PC-3 (cell line): ENCODE measurements around the gene C20orf96. TPM values are rescaled to one million over a fixed set of nuclear protein-coding genes. Genes with fewer than 3 reads are reported as not detected.

Experiments
- ATAC-seq: fragments of 200-7000 bp; cut with Tn5 transposase; 2 replicates; pipeline ENCODE4 v1.9.1; 2020; ENCODE audit warnings: mild to moderate bottlenecking, moderate library complexity
- BruUV-seq: library from RNA; stranded (reverse); fragments of 400-500 nt; replicated peaks from 2 replicates; lab custom pipeline; 2021; lab: Mats Ljungman, UMichigan
- CTCF ChIA-PET: fragments of 300-600 bp; sonication (Branson Sonifier 250); formaldehyde crosslinking; loops from one replicate; lab custom pipeline; 2022; ENCODE audit warnings: antibody characterized with exemption; lab: Charles Lee
- POLR2A ChIA-PET: fragments of 300-600 bp; sonication (Branson Sonifier 250); formaldehyde crosslinking; loops from one replicate; lab custom pipeline; 2022; ENCODE audit warnings: antibody characterized with exemption; ENCODE audit not compliant: unreplicated experiment; lab: Charles Lee
- DNase-seq: peaks from one replicate; pipeline ENCODE4 v3.0.0-alpha.2; 2015
- H2AFZ ChIP-seq: fragments of 300-600 bp; sonication (generic); 2 replicates; pipeline ENCODE4 v1.6.0; 2016; ENCODE audit warnings: antibody characterized with exemption, low read length
- H3F3A ChIP-seq: fragments of 300-600 bp; sonication (generic); one replicate; pipeline ENCODE4 v1.6.0; 2017; ENCODE audit warnings: antibody characterized with exemption, low read length, control low read depth, mild to moderate bottlenecking; ENCODE audit not compliant: unreplicated experiment
- H3K27ac ChIP-seq: fragments of 300-600 bp; sonication (generic); 2 replicates; pipeline ENCODE4 v1.5.1; 2016; ENCODE audit warnings: mild to moderate bottlenecking, low read length
- H3K27me3 ChIP-seq: fragments of 300-600 bp; sonication (generic); 2 replicates; pipeline ENCODE4 v1.6.1; 2016; ENCODE audit warnings: low read length, mixed read lengths
- H3K36me3 ChIP-seq: fragments of 300-600 bp; sonication (generic); 2 replicates; pipeline ENCODE4 v1.6.1; 2016; ENCODE audit warnings: low read depth, mixed run types, low read length, mixed read lengths
- H3K4me1 ChIP-seq: fragments of 300-600 bp; sonication (generic); 2 replicates; pipeline ENCODE4 v1.5.1; 2016; ENCODE audit warnings: low read length; ENCODE audit not compliant: insufficient read depth
- H3K4me2 ChIP-seq: fragments of 300-600 bp; sonication (generic); 2 replicates; pipeline ENCODE4 v1.6.0; 2016; ENCODE audit warnings: low read length
- H3K4me3 ChIP-seq: fragments of 300-600 bp; sonication (generic); 2 replicates; pipeline ENCODE4 v1.5.1; 2016; ENCODE audit warnings: mild to moderate bottlenecking, low read length, mixed read lengths
- H3K79me2 ChIP-seq: fragments of 300-600 bp; sonication (generic); 2 replicates; pipeline ENCODE4 v1.6.1; 2017; ENCODE audit warnings: low read length, mixed read lengths
- H3K9ac ChIP-seq: fragments of 300-600 bp; sonication (generic); 2 replicates; pipeline ENCODE4 v1.6.0; 2016; ENCODE audit warnings: mild to moderate bottlenecking, low read length
- H3K9me2 ChIP-seq: fragments of 300-600 bp; sonication (generic); replicated peaks from 2 replicates; pipeline ENCODE4 v1.6.1; 2016; ENCODE audit warnings: mixed run types, low read length, mixed read lengths
- H3K9me3 ChIP-seq: fragments of 300-600 bp; sonication (generic); 2 replicates; pipeline ENCODE4 v1.6.1; 2016; ENCODE audit warnings: low read length, mixed read lengths
- H4K20me1 ChIP-seq: fragments of 300-600 bp; sonication (generic); 2 replicates; pipeline ENCODE4 v1.6.1; 2016; ENCODE audit warnings: low read length, mixed read lengths
- CTCF ChIP-seq: fragments of 300-600 bp; sonication (generic); conservative IDR thresholded peaks from 2 replicates; pipeline ENCODE4 v1.5.1; 2017; ENCODE audit warnings: antibody characterized with exemption, low read depth, mild to moderate bottlenecking, low read length
- EZH2 ChIP-seq: fragments of 300-600 bp; sonication (generic); IDR thresholded peaks from one replicate; pipeline ENCODE4 v1.6.1; 2017; ENCODE audit warnings: antibody characterized with exemption, mild to moderate bottlenecking, low read length; ENCODE audit not compliant: unreplicated experiment
- EZH2phosphoT487 ChIP-seq: fragments of 300-600 bp; sonication (generic); IDR thresholded peaks from 2 replicates; pipeline ENCODE4 v1.6.1; 2018; ENCODE audit warnings: mild to moderate bottlenecking, antibody characterized with exemption, low read length, borderline replicate concordance
- intact Hi-C: fragments of 100-400 bp; cut with micrococcal nuclease; formaldehyde crosslinking; loops from 2 replicates; pipeline ENCODE4 v1.9.0; 2023
- total RNA-seq: library from RNA; depleted of rRNA; stranded (reverse); fragments of >200 nt; gene quantifications from 2 replicates; pipeline ENCODE4 v1.2.3, GENCODE V29; 2014

C20orf96 gene
- total RNA-seq, 1 experiment from 2014 or later, result 3.4 TPM

DNA sequence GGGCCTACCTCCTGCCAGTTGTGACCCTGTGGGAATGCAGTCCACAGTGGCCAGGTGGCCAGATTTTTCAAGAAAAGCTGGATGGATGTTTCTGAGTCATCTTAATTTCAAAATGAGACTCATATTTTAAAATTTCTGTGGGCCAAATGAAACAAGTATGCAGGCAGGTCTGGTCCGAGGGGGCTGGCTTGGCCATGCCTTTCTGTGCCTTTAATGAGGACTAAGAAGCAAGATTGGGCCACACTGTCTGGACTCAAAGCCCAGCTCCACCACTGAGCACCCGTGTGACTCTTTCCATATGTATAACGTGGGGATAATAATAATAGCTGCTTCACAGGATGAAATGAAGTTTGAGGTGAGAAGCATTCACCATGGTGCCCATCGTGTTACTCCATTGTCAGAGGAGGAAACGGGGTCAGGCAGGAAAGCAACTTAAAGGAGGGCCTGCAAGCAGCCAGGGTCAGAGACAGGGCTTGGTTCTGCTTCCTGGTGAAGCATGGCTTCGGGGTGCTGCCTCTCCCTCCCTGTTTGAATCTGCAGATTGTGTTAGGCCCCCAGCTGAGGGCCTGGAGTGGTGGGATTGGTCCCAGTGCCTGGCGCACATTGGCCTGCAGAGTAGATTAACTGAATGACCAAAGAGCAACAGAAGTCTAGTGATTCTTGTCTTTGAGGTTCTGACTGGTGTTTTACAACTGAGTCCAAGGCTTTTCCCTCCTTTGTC, 38.6 kb upstream of the C20orf96 start:
- H3K4me2 ChIP-seq, result peak overlapping the region; percentile 90
- no peak for DNase-seq
- peaks cover 21% of the 10 kb centered on the region for H3K4me1 ChIP-seq
- H3K9me2 ChIP-seq, result no peaks in the 10 kb centered on the region
- no peaks in the 10 kb centered on the region for H3K9me3 ChIP-seq
- peaks cover 26% of the 10 kb centered on the region for H3K79me2 ChIP-seq
- H3K36me3 ChIP-seq, result no peaks in the 10 kb centered on the region
- no peak for ATAC-seq
- no TSS peak for BruUV-seq
- no peak overlapping the region for H2AFZ ChIP-seq
- no peaks in the 10 kb centered on the region for H3F3A ChIP-seq
- intact Hi-C loops, result loop anchor here (5.0 kb wide), 1 partner anchor 92 kb away; no protein-coding TSS in a partner anchor
- POLR2A ChIA-PET, result interaction anchor here (0.6 kb wide), 1 partner anchor 80 kb away, joined by 16 read pairs; no protein-coding TSS in a partner anchor
- TF ChIP-seq CTCF, result no peak
- no peak for TF ChIP-seq EZH2phosphoT487
- TF ChIP-seq EZH2, result no peak
- no peaks in the 10 kb centered on the region for H3K27me3 ChIP-seq
- H3K27ac ChIP-seq, result no peak overlapping the region
- CTCF ChIA-PET, result no interaction called here
- H4K20me1 ChIP-seq, result peaks cover 5% of the 10 kb centered on the region
- no peak overlapping the region for H3K9ac ChIP-seq
- no peak overlapping the region for H3K4me3 ChIP-seq

- Histone ChIP-seq H3K9me2 (no peaks in the 10 kb centered on the region), H3K27ac (no peak overlapping the region), H3K4me2 (peak overlapping the region; percentile 90), H3K4me3 (peak overlapping the region; percentile 74), H3K79me2 (peaks cover 26% of the 10 kb centered on the region), H3F3A (no peaks in the 10 kb centered on the region), H3K27me3 (no peaks in the 10 kb centered on the region), H3K9me3 (no peaks in the 10 kb centered on the region), H3K9ac (peak overlapping the region; percentile 61), H4K20me1 (peaks cover 5% of the 10 kb centered on the region), H3K36me3 (no peaks in the 10 kb centered on the region), H3K4me1 (peaks cover 28% of the 10 kb centered on the region), H2AFZ (peak overlapping the region; percentile 64; the same call in 1 of the 2 replicates)
- BruUV-seq, result no TSS peak
- POLR2A ChIA-PET, result no interaction called here
- intact Hi-C loops, result loop anchor here (5.0 kb wide), 1 partner anchor 91 kb away; no protein-coding TSS in a partner anchor
- ATAC-seq, result no peak
- CTCF ChIA-PET, result no interaction called here
- no peak for DNase-seq
- TF ChIP-seq CTCF (no peak), EZH2 (no peak), EZH2phosphoT487 (no peak)
Measured at GRCh38 chr20:328027-328974, 37.8 kb upstream of the C20orf96 start.
